HG02970 (cell line): Measurements from ENCODE around the gene PTCHD4.

Experiments used
- ATAC-seq: cut with Tn5 transposase; IDR thresholded peaks from one replicate; pipeline ENCODE4 v1.9.1; 2021; ENCODE audit warnings: mild to moderate bottlenecking, moderate library complexity, moderate number of reproducible peaks; ENCODE audit not compliant: unreplicated experiment, low FRiP score

The PTCHD4 gene

DNA sequence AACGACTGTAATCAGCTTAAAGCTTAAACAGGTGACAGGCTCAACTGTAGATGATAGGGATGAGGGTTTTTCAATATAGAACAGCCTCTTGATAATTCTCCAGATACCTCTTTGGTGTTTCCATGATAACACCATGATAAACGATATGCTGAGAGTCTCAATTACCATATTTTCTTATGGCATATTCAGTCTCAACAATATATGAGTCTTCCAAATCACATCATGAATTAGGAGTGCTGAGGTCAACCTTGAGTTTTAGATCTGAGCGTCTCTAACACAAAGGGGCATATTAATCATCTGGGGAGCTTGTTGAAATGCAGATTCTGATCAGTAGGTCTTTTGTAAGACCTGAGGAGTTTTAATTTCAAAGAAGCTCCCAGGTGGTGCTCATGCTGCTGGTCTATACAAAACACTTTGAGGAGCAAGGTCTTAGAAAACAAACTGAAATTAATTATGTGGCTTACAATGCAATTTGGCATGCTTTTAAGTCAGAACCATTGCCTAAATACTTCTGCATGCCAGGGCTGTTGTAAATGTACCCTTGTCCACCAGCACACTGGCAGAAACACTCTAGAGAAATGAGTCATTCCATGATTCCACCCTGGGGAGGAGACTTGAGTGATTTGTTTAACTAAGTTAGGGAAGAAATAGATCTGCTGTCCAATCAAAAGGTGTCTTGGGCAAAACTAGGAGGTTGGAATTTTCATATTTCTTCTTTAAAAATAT is 49.6 kb downstream of the PTCHD4 start:
- ATAC-seq, result no peak
